ENCODE data around the gene ARFIP1.

The ARFIP1 gene

DNA sequence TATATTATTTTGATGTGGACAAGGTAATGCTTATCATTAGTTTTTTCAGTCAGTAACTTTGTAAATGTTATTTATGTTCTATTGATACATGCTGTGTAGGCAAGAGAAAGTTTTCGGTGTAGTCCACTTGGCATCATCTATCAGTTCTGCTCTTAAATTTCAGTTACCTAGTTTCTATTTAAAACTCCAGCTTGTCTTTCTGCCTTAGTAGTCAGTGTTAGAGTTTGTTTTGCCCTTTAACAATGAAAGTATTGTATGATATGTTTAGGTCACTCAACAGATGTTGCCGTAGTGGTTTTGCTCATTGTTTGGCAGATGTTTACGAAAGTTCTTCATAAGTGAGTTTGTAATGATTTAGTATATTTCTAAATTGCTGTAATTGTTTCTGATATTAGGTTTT lies 121.5 kb downstream of the ARFIP1 start:
- DNase-seq: no peak

GRCh38 chr4:152903658-152904057 lies 123.9 kb downstream of the ARFIP1 start:
- no peak for DNase-seq

GRCh38 chr4:152909901-152910300 lies 130.1 kb downstream of the ARFIP1 start:
- DNase-seq: no peak

GRCh38 chr4:152910521-152910920 lies 130.8 kb downstream of the ARFIP1 start:
- DNase-seq: no peak

DNA sequence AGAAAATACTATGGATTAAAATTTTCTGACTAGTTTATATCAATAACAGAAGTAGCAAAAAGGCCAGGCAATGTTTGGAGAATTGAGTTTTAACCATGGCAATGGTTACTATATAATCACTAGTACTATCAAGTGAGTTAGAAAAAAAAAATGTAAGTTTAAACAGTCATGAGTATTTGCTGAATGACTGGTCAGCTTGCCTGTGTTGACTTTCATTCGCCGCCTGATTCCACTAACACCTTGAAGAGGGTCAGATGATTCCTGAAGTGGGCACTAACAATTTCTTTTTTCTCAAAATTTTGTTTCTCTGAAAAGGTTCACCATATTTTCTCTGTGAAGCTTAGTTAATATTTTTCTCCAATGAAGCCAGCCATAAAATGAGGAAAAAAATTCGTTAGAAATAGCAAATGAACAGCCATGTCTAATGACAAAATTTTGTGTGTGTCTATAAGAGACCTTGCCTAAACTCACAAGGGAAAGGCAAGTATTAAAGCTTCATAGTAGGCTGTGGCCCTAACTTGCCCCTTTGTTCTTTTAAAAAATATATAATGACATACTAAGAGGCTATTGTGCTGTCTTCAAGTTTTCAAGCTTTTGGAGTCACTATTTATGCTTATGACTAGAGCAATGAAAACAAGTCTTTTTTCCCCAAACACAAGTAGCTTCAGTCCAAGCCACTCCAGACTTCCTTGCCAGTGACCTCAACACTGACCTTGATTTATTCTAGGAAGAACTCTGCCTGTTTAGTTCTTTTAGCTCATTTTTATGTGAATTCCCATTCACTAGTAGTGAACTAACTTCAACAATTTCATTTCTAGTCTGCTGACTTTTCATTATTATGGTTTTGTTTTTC lies 138.0 kb downstream of the ARFIP1 start:
- DNase-seq: no peak

DNA sequence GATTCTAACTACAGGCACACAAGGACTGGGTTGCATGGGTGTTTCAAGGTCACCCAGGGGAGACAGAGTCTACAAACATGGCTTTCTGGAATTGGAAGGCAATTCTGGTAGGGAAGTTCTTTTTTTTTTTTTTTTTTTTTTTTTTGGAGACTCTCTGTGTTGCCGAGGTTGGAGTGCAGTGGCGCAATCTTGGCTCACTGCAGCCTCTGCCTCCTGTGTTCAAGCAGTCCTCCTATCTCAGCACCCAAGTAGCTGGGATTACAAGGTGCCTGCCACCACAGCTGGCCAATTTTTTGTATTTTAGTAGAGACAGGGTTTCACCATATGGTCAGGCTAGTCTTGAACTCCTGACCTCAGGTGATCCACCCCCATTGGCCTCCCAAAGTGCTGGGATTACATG lies 140.1 kb downstream of the ARFIP1 start:
- DNase-seq: no peak

GRCh38 chr4:152920768-152921167 lies 141.0 kb downstream of the ARFIP1 start:
- no peak for DNase-seq

GRCh38 chr4:152921284-152921683 lies 141.5 kb downstream of the ARFIP1 start:
- DNase-seq: no peak

DNA sequence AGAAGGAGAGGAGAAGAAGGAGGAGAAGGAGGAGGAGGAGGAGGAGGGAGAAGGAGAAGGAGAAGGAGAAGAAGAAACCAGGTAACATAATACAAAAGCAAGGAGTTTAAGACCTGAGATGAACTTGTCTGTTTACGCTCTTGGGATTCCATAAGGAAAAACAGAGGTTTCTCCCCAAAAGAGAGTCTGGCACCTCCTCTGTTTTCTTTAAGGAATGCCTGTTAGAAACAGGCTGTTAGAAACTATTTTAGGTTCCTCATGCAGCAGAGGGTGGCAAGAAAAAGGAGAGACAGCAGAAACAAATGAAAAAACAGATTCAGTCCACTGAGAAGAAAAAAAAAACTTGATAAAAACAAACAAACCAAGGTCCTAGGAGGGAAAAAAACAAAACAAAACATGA lies 146.1 kb downstream of the ARFIP1 start:
- no peak for DNase-seq

GRCh38 chr4:152926959-152927358 lies 147.2 kb downstream of the ARFIP1 start:
- DNase-seq: no peak

- DNase-seq: no peak
These were observed 148.0 kb downstream of the ARFIP1 start for GRCh38 chr4:152927737-152928136.

DNA sequence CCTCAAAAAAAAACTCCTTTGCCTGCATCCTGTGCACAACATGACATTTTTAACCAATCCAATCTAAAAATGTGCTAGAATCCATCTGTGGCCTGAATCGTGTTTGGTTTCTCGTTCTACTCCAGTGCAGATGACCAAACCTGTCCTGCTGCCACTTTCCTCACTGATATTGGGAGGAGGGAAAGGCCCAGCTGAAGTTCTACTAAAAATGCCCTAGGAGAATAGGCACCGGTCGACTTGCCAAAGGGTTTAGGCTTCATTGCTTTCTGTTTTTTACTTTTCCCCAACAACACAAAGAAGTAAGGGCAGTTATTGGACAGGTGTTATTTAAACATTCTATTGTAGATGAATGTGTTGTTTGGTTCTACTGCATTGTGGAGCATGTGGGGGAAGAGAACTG lies 148.5 kb downstream of the ARFIP1 start:
- DNase-seq: no peak

GRCh38 chr4:152929888-152930287 lies 150.1 kb downstream of the ARFIP1 start:
- DNase-seq: no peak

DNA sequence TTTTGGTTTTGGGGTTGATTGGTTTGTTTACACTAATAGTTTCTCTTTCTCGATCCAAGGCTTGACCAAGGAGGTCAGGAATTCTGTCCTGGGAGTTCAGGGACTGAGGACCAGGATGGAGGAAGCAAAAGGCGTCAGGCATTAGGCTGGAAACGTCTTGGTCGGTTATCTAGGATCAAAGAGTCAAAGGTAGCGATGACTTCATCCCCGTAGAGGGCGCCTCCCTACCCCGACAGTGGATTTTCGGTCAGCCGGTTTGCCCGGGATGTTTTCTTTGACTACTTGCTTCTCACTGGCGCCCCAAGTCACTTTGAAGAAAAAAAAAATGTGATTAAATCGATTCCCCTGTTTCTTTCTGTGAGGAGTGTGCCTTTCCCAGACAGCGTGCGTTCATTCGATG lies 155.4 kb downstream of the ARFIP1 start:
- DNase-seq: no peak

GRCh38 chr4:152935631-152936445 lies 156.1 kb downstream of the ARFIP1 start, which contains the start of gene FHDC1:
Gene FHDC1, plus strand, starts transcription at chr4:152936323. Its CDS starts 6,735 bp downstream, at chr4:152943058.
- DNase-seq: no peak

GRCh38 chr4:152936446-152937335 lies 156.9 kb downstream of the ARFIP1 start:
- DNase-seq: no peak

- no peak for DNase-seq
These were observed 157.8 kb downstream of the ARFIP1 start for GRCh38 chr4:152937336-152938236.

- DNase-seq: no peak
These were observed 158.6 kb downstream of the ARFIP1 start for GRCh38 chr4:152938237-152938947.

DNA sequence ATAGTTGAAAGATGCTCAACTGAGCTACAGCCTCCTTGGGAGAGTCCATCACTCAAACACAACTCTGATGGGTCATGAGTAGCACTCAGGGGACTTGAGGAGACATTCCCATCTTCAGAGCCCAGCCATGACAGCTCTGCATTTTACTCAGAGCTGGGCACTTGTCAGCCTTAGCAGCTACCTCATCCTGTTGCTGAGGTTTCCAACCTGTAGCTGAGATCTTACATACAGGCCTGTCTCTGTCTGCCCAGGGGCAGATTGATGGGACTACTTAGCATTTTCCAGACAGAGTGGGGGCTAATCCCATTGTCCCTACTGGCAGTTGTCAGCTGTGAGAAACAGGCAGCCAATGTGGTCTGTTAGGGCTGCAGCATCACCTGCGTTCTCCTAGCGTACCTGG lies 159.9 kb downstream of the ARFIP1 start:
- DNase-seq: no peak

- DNase-seq: no peak
These were observed 160.7 kb downstream of the ARFIP1 start for GRCh38 chr4:152940461-152940860.

GRCh38 chr4:152941411-152941810 lies 161.7 kb downstream of the ARFIP1 start:
- no peak for DNase-seq
